Mammary epithelial cell (primary cell): ENCODE results near the gene PLOD2.

Source experiments
- CTCF ChIP-seq, 2 donors: IDR thresholded peaks in 1 of 2; conservative IDR thresholded peaks in 1 of 2; 2 replicates each; pipeline ENCODE4 v1.5.1; 2011 to 2012; ENCODE audit warnings: inconsistent platforms in 2 of 2, low read length in 2 of 2, mild to moderate bottlenecking in 2 of 2, control low read depth in 1 of 2, low read depth in 1 of 2; ENCODE audit not compliant: insufficient read depth in 1 of 2; ENCODE audit errors: extremely low read depth in 1 of 2
- EZH2 ChIP-seq: IDR thresholded peaks from 2 replicates; pipeline ENCODE4 v1.6.1; 2012; ENCODE audit warnings: low read length, inconsistent platforms, borderline replicate concordance

DNA sequence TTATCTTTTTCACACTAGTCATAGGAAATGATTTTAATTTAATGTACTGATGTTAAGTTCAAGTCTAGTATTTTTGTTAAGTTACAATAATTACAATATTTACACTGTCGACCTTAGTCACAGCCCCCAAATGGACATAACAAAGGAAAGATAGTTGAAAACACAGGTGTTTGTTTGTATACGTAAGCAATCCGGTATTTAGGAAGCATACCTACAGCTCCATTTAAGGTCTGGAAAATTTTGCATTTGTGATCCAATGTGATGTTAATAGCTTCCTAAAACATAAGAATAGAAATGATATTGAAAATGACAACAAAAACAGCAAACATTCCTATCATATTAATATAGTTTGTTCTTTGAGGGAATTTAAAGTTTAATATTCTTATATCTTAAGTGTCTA lies 56.9 kb downstream of the PLOD2 start:
- TF ChIP-seq CTCF (conservative IDR thresholded peaks at IDR 0.05 in 1 of 2, IDR thresholded peaks at IDR 0.05 in 1 of 2; ENCODE audit: extremely low read depth in 1 of 2, insufficient read depth in 1 of 2, low read depth in 1 of 2, low read length in 2 of 2) (no peak), EZH2 (no peak)
